ENCODE results near the gene NEUROD1.

NEUROD1 gene

GRCh38 chr2:181672255-181673008 is 7.9 kb downstream of the NEUROD1 start:
- H3K4me3 ChIP-seq (ENCODE audit: low read length), result no peak overlapping the region
- no peak for TF ChIP-seq CTCF (IDR thresholded peaks at IDR 0.05; ENCODE audit: insufficient read depth, low read depth, low read length, missing control alignments)
- DNase-seq (ENCODE audit: low read depth), result no peak

GRCh38 chr2:181670632-181671031 is 9.7 kb downstream of the NEUROD1 start:
- DNase-seq (ENCODE audit: low read depth), result no peak
- TF ChIP-seq CTCF (IDR thresholded peaks at IDR 0.05; ENCODE audit: insufficient read depth, low read depth, low read length, missing control alignments), result no peak
- no peak overlapping the region for H3K4me3 ChIP-seq (ENCODE audit: low read length)

- no peak for TF ChIP-seq CTCF (IDR thresholded peaks at IDR 0.05; ENCODE audit: insufficient read depth, low read depth, low read length, missing control alignments)
- DNase-seq (ENCODE audit: low read depth), result no peak
- H3K4me3 ChIP-seq (ENCODE audit: low read length), result no peak overlapping the region
These were observed 13.1 kb downstream of the NEUROD1 start for GRCh38 chr2:181667234-181667633.

GRCh38 chr2:181662287-181662686 is 18.0 kb downstream of the NEUROD1 start:
- DNase-seq (ENCODE audit: low read depth), result no peak
- no peak for TF ChIP-seq CTCF (IDR thresholded peaks at IDR 0.05; ENCODE audit: insufficient read depth, low read depth, low read length, missing control alignments)
- no peak overlapping the region for H3K4me3 ChIP-seq (ENCODE audit: low read length)

GRCh38 chr2:181660181-181660580 is 20.1 kb downstream of the NEUROD1 start:
- no peak overlapping the region for H3K4me3 ChIP-seq (ENCODE audit: low read length)
- no peak for TF ChIP-seq CTCF (IDR thresholded peaks at IDR 0.05; ENCODE audit: insufficient read depth, low read depth, low read length, missing control alignments)
- DNase-seq (ENCODE audit: low read depth), result no peak

GRCh38 chr2:181658444-181658843 is 21.9 kb downstream of the NEUROD1 start:
- H3K4me3 ChIP-seq (ENCODE audit: low read length), result no peak overlapping the region
- DNase-seq (ENCODE audit: low read depth), result no peak
- TF ChIP-seq CTCF (IDR thresholded peaks at IDR 0.05; ENCODE audit: insufficient read depth, low read depth, low read length, missing control alignments), result no peak

GRCh38 chr2:181657379-181657778 is 22.9 kb downstream of the NEUROD1 start:
- TF ChIP-seq CTCF (IDR thresholded peaks at IDR 0.05; ENCODE audit: insufficient read depth, low read depth, low read length, missing control alignments), result no peak
- DNase-seq (ENCODE audit: low read depth), result no peak
- no peak overlapping the region for H3K4me3 ChIP-seq (ENCODE audit: low read length)
